Cardiac muscle cell (in vitro differentiated cells and primary cell): ENCODE measurements around the gene COMMD1. TPM values are rescaled to one million over a fixed set of nuclear protein-coding genes. Genes with fewer than 3 reads are reported as not detected.

ENCODE experiments used
- DNase-seq, 2 donors: peaks; one replicate each; pipeline versions ENCODE4 v3.0.0 to v3.0.0-alpha.2; 2010 to 2017; ENCODE audit warnings: low read depth in 1 of 2, low spot score in 1 of 2
- H3K27ac ChIP-seq: fragments of 200-600 bp; sonication (generic); 2 replicates; pipeline ENCODE4 v1.5.1; 2016
- H3K27me3 ChIP-seq: fragments of 200-600 bp; sonication (generic); 2 replicates; pipeline ENCODE4 v1.6.0; 2016; ENCODE audit warnings: control low read depth
- H3K36me3 ChIP-seq: fragments of 200-600 bp; sonication (generic); 2 replicates; pipeline ENCODE4 v1.5.1; 2016; ENCODE audit warnings: control low read depth
- H3K4me1 ChIP-seq: fragments of 200-600 bp; sonication (generic); 2 replicates; pipeline ENCODE4 v1.8.1; 2017; ENCODE audit warnings: low read depth, mild to moderate bottlenecking, mixed run types
- H3K4me3 ChIP-seq: fragments of 200-600 bp; sonication (generic); 2 replicates; pipeline ENCODE4 v1.5.1; 2016; ENCODE audit warnings: mild to moderate bottlenecking
- H3K9me3 ChIP-seq: fragments of 200-600 bp; sonication (generic); 2 replicates; pipeline ENCODE4 v1.5.1; 2017; ENCODE audit warnings: low read depth, mild to moderate bottlenecking, control low read depth
- CTCF ChIP-seq: IDR thresholded peaks from 2 replicates; pipeline ENCODE4 v1.5.1; 2012; ENCODE audit warnings: low read depth, mild to moderate bottlenecking, low read length
- polyA plus RNA-seq: library from polyadenylated mRNA; unstranded; fragments of >200 nt; fragmentation: Nextera tagmentation; extraction: Ambion mirVana; gene quantifications from 2 replicates; pipeline ENCODE4 v1.2.1, GENCODE V29; 2016
- total RNA-seq: library from RNA; depleted of rRNA; stranded (reverse); fragments of >200 nt; gene quantifications from 2 replicates; pipeline ENCODE4 v1.2.3, GENCODE V29; 2016

Gene COMMD1
- total and polyA plus RNA-seq, 2 experiments from 2014 or later: 36.1 to 94.0 TPM

GRCh38 chr2:62014102-62014501 is 108.6 kb downstream of the COMMD1 start:
- Histone ChIP-seq H3K27ac (peak overlapping the region; percentile 61), H3K4me1 (peaks cover 10% of the 10 kb centered on the region), H3K27me3 (no peaks in the 10 kb centered on the region), H3K36me3 (no peaks in the 10 kb centered on the region), H3K4me3 (no peak overlapping the region), H3K9me3 (no peaks in the 10 kb centered on the region)
- TF ChIP-seq CTCF: peak; percentile 45
- DNase-seq: peak; percentile 79 to 84

GRCh38 chr2:62016957-62017356 is 111.5 kb downstream of the COMMD1 start:
- Histone ChIP-seq H3K4me1 (peaks cover 10% of the 10 kb centered on the region), H3K4me3 (no peak overlapping the region), H3K36me3 (no peaks in the 10 kb centered on the region), H3K9me3 (no peaks in the 10 kb centered on the region), H3K27me3 (no peaks in the 10 kb centered on the region), H3K27ac (no peak overlapping the region)
- no peak for DNase-seq
- TF ChIP-seq CTCF: no peak

- TF ChIP-seq CTCF: no peak
- Histone ChIP-seq H3K4me3 (no peak overlapping the region), H3K27me3 (no peaks in the 10 kb centered on the region), H3K9me3 (no peaks in the 10 kb centered on the region), H3K4me1 (peaks cover 10% of the 10 kb centered on the region), H3K36me3 (no peaks in the 10 kb centered on the region), H3K27ac (no peak overlapping the region)
- DNase-seq: no peak
These were observed 124.4 kb downstream of the COMMD1 start for GRCh38 chr2:62029910-62030309.

- Histone ChIP-seq H3K36me3 (no peaks in the 10 kb centered on the region), H3K4me3 (no peak overlapping the region), H3K9me3 (no peaks in the 10 kb centered on the region), H3K27ac (no peak overlapping the region), H3K27me3 (no peaks in the 10 kb centered on the region), H3K4me1 (peaks cover 10% of the 10 kb centered on the region)
- TF ChIP-seq CTCF: no peak
- DNase-seq: no peak
These were observed 125.4 kb downstream of the COMMD1 start for GRCh38 chr2:62030902-62031301.

GRCh38 chr2:62032096-62032495 is 126.6 kb downstream of the COMMD1 start:
- H3K36me3 ChIP-seq: no peaks in the 10 kb centered on the region
- no peak overlapping the region for H3K27ac ChIP-seq
- no peaks in the 10 kb centered on the region for H3K9me3 ChIP-seq
- peaks cover 10% of the 10 kb centered on the region for H3K4me1 ChIP-seq
- no peak for DNase-seq
- no peak overlapping the region for H3K4me3 ChIP-seq
- H3K27me3 ChIP-seq: no peaks in the 10 kb centered on the region
- TF ChIP-seq CTCF: no peak

GRCh38 chr2:62034715-62035114 is 129.2 kb downstream of the COMMD1 start:
- no peaks in the 10 kb centered on the region for H3K27me3 ChIP-seq
- H3K4me3 ChIP-seq: no peak overlapping the region
- peaks cover 10% of the 10 kb centered on the region for H3K4me1 ChIP-seq
- no peak for TF ChIP-seq CTCF
- DNase-seq: no peak
- H3K27ac ChIP-seq: no peak overlapping the region
- no peaks in the 10 kb centered on the region for H3K9me3 ChIP-seq
- no peaks in the 10 kb centered on the region for H3K36me3 ChIP-seq
